ELR (cell line): ENCODE data around the gene PARN.
A peak's percentile ranks its signal among the peaks of the same experiment; 100 is the strongest.
"Not testable (repeated sequence)": the region's sequence is repeated elsewhere in the genome, so short reads cannot be mapped to it uniquely, and the experiment has no call there.

Source experiments
- DNase-seq: peaks from one replicate; pipeline ENCODE4 v3.0.0-alpha.2; 2015; ENCODE audit warnings: low read depth

Gene PARN

GRCh38 chr16:14472357-14472756 is 157.7 kb downstream of the PARN start:
- DNase-seq = no peak

- DNase-seq = no peak
Observed at GRCh38 chr16:14470788-14471187, 159.3 kb downstream of the PARN start.

- no peak for DNase-seq
Observed at GRCh38 chr16:14465799-14466198, 164.3 kb downstream of the PARN start.

GRCh38 chr16:14464796-14465195 is 165.3 kb downstream of the PARN start:
- DNase-seq = no peak

- DNase-seq = no peak
Observed at GRCh38 chr16:14464192-14464591, 165.9 kb downstream of the PARN start.

GRCh38 chr16:14462811-14463210 is 167.2 kb downstream of the PARN start:
- DNase-seq = peak; percentile 71

- DNase-seq = no peak
Observed at GRCh38 chr16:14460726-14461125, 169.3 kb downstream of the PARN start.

- no peak for DNase-seq
Observed at GRCh38 chr16:14458576-14458975, 171.5 kb downstream of the PARN start.

- peak; percentile 37 for DNase-seq
Observed at GRCh38 chr16:14456793-14457481, 173.1 kb downstream of the PARN start.

- peak; percentile 59 for DNase-seq
Observed at GRCh38 chr16:14455573-14455972, 174.5 kb downstream of the PARN start.

- DNase-seq = peak; percentile 45
Observed at GRCh38 chr16:14454391-14454790, 175.7 kb downstream of the PARN start.

- DNase-seq = no peak
Observed at GRCh38 chr16:14452066-14452465, 178.0 kb downstream of the PARN start.

GRCh38 chr16:14450846-14451245 is 179.2 kb downstream of the PARN start:
- DNase-seq = no peak

- no peak for DNase-seq
Observed at GRCh38 chr16:14449790-14450480, 180.1 kb downstream of the PARN start.

- no peak for DNase-seq
Observed at GRCh38 chr16:14449334-14449733, 180.7 kb downstream of the PARN start.

- DNase-seq = no peak
Observed at GRCh38 chr16:14448879-14449278, 181.2 kb downstream of the PARN start.

GRCh38 chr16:14447783-14448182 is 182.3 kb downstream of the PARN start:
- no peak for DNase-seq

- DNase-seq = no peak
Observed at GRCh38 chr16:14446796-14447195, 183.3 kb downstream of the PARN start.

- no peak for DNase-seq
Observed at GRCh38 chr16:14445937-14446715, 183.9 kb downstream of the PARN start.

GRCh38 chr16:14444979-14445810 is 184.9 kb downstream of the PARN start:
- no peak for DNase-seq

GRCh38 chr16:14441533-14441932 is 188.5 kb downstream of the PARN start:
- DNase-seq = not testable (repeated sequence)

- DNase-seq = no peak
Observed at GRCh38 chr16:14438256-14438655, 191.8 kb downstream of the PARN start.
